OCI-LY1 (cell line): ENCODE data around the gene BMP7.

Source experiments
- H2AFZ ChIP-seq: fragments of 200-600 bp; sonication (generic), shearing (Covaris generic); 2 replicates; pipeline ENCODE4 v1.6.0; 2014; ENCODE audit warnings: antibody characterized with exemption, mild to moderate bottlenecking, low read length
- H3F3A ChIP-seq: fragments of 200-600 bp; sonication (generic), shearing (Covaris generic); 2 replicates; pipeline ENCODE4 v1.6.0; 2014; ENCODE audit warnings: mild to moderate bottlenecking, antibody characterized with exemption, low read length, moderate library complexity; ENCODE audit not compliant: insufficient read depth
- H3K27ac ChIP-seq: fragments of 200-600 bp; sonication (generic); 2 replicates; pipeline ENCODE4 v1.5.1; 2014; ENCODE audit warnings: low read length, mixed run types, mild to moderate bottlenecking, low read depth; ENCODE audit not compliant: poor library complexity, severe bottlenecking
- H3K27me3 ChIP-seq: fragments of 200-600 bp; sonication (generic); 2 replicates; pipeline ENCODE4 v1.6.0; 2014; ENCODE audit warnings: antibody characterized with exemption, mild to moderate bottlenecking, low read length, moderate library complexity; ENCODE audit not compliant: insufficient read depth
- H3K36me3 ChIP-seq: fragments of 200-600 bp; sonication (generic); 2 replicates; pipeline ENCODE4 v1.6.1; 2014; ENCODE audit warnings: mild to moderate bottlenecking, antibody characterized with exemption, low read length, moderate library complexity, mixed read lengths; ENCODE audit not compliant: insufficient read depth
- H3K4me1 ChIP-seq: fragments of 200-600 bp; sonication (generic); 2 replicates; pipeline ENCODE4 v1.5.1; 2014; ENCODE audit warnings: mild to moderate bottlenecking, low read length, moderate library complexity; ENCODE audit not compliant: insufficient read depth, severe bottlenecking
- H3K4me2 ChIP-seq: fragments of 200-600 bp; sonication (generic), shearing (Covaris generic); 2 replicates; pipeline ENCODE4 v1.6.1; 2014; ENCODE audit warnings: low read length
- H3K4me3 ChIP-seq: fragments of 200-600 bp; sonication (generic); 2 replicates; pipeline ENCODE4 v1.5.1; 2014; ENCODE audit warnings: low read length, low read depth, mild to moderate bottlenecking, mixed read lengths; ENCODE audit not compliant: poor library complexity, severe bottlenecking
- H3K79me2 ChIP-seq: fragments of 200-600 bp; shearing (Covaris generic); 2 replicates; pipeline ENCODE4 v1.6.1; 2016; ENCODE audit warnings: mixed run types, low read length, mixed read lengths; ENCODE audit not compliant: insufficient read depth
- H3K9ac ChIP-seq: fragments of 200-600 bp; sonication (generic), shearing (Covaris generic); 2 replicates; pipeline ENCODE4 v1.6.1; 2014; ENCODE audit warnings: mild to moderate bottlenecking, low read length, mixed read lengths
- H3K9me2 ChIP-seq: fragments of 200-600 bp; sonication (generic), shearing (Covaris generic); 2 replicates; pipeline ENCODE4 v1.6.1; 2014; ENCODE audit warnings: low read depth, mild to moderate bottlenecking, low read length, mixed read lengths
- H3K9me3 ChIP-seq: fragments of 200-600 bp; shearing (Covaris generic); 2 replicates; pipeline ENCODE4 v1.6.1; 2014; ENCODE audit warnings: low read length, mixed read lengths
- H4K20me1 ChIP-seq: fragments of 200-600 bp; sonication (generic), shearing (Covaris generic); 2 replicates; pipeline ENCODE4 v1.6.0; 2016; ENCODE audit warnings: mild to moderate bottlenecking, low read length; ENCODE audit not compliant: insufficient read depth
- EZH2 ChIP-seq: fragments of 200-600 bp; sonication (generic), shearing (Covaris generic); IDR thresholded peaks from 2 replicates; pipeline ENCODE4 v1.8.0; 2017; ENCODE audit warnings: borderline replicate concordance, mixed run types, mild to moderate bottlenecking, antibody characterized with exemption, low read length, moderate library complexity, mixed read lengths
- TF ChIP-seq, protein P1 (sequence below): fragments of 200-600 bp; sonication (generic), shearing (Covaris generic); IDR thresholded peaks from 2 replicates; pipeline ENCODE4 v1.5.1; 2017; ENCODE audit warnings: mild to moderate bottlenecking, antibody characterized with exemption, low read length, moderate library complexity, mixed read lengths

The BMP7 gene

DNA sequence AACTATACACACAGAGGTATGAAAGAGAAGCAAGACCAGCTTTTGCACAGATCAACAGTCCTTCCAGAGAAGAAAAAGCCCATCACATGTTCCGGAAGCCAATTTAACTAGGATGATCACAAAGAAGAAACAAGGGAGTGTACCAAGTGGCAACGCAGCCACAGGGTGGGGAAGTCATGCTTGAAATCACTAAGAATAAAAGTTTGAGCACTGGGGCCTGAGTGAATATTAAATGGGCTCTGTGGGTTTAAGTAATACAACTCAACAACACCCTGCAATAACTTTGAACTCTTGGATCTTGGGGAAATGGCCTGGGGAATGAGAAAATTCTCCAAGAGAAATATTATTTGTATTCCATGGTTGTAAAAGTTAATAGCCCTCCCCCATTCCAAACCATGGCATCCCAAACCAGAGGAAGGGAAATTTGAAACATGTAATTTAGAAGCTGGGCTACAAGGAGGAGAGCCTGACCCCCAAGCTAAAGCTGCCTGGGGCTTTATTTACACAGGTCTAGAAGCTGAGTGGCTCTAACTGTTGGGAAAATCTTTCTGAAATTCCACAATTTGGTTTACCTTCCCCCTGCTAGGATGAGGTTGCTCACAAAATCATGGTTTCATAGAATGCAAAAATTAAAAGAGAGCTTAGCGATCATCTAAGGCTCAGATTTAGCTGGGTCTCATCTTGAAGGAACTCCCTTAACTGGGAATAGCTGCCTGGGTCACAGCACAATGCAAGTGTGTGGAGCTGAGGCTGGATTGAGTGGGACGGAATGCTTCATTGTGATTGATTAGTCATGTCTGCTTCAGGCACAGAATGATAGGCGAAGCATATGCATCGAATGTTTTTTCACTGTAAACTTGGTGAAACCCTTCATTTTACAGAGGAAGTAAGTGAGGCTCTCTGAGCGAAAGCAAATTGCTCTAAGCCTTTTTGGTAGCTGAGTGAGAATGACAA is 143.6 kb downstream of the BMP7 start:
- Histone ChIP-seq H3K79me2 (no peaks in the 10 kb centered on the region), H3K9ac (no peak overlapping the region), H3K4me1 (peaks cover 32% of the 10 kb centered on the region), H2AFZ (no peak overlapping the region), H3K9me3 (no peaks in the 10 kb centered on the region), H3K4me2 (no peak overlapping the region), H3K36me3 (no peaks in the 10 kb centered on the region; the same call in 1 of the 2 replicates), H3K4me3 (no peak overlapping the region), H4K20me1 (no peaks in the 10 kb centered on the region), H3K27ac (no peak overlapping the region), H3K9me2 (no peaks in the 10 kb centered on the region), H3K27me3 (peaks cover 7% of the 10 kb centered on the region; the same call in 1 of the 2 replicates), H3F3A (no peaks in the 10 kb centered on the region)
- TF ChIP-seq, protein P1, sequence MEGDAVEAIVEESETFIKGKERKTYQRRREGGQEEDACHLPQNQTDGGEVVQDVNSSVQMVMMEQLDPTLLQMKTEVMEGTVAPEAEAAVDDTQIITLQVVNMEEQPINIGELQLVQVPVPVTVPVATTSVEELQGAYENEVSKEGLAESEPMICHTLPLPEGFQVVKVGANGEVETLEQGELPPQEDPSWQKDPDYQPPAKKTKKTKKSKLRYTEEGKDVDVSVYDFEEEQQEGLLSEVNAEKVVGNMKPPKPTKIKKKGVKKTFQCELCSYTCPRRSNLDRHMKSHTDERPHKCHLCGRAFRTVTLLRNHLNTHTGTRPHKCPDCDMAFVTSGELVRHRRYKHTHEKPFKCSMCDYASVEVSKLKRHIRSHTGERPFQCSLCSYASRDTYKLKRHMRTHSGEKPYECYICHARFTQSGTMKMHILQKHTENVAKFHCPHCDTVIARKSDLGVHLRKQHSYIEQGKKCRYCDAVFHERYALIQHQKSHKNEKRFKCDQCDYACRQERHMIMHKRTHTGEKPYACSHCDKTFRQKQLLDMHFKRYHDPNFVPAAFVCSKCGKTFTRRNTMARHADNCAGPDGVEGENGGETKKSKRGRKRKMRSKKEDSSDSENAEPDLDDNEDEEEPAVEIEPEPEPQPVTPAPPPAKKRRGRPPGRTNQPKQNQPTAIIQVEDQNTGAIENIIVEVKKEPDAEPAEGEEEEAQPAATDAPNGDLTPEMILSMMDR = no peak
- TF ChIP-seq EZH2 = no peak

DNA sequence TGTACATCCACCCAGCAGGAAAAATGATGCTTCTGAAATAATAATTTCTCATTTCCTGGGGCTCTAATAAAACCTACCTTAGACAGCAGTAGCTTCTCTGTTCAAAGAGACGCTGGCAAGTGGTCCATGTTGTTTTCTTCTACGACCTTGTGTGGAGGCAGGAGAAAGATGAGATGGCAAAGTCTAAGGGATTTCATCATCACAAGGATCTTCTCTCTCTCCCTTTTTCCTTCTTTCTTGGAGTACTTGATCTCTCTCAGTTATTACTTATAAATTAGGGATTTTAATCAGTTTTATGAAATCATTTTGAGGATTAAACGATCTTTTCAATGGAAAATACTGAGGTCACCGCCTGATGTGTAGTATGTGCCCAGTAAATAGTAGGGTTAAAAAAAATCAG is 147.5 kb downstream of the BMP7 start:
- no peaks in the 10 kb centered on the region for H3K4me1 ChIP-seq
- H3K9me3 ChIP-seq = no peaks in the 10 kb centered on the region
- H3K4me2 ChIP-seq = no peak overlapping the region
- no peak overlapping the region for H3K4me3 ChIP-seq
- H4K20me1 ChIP-seq = no peaks in the 10 kb centered on the region
- no peaks in the 10 kb centered on the region for H3F3A ChIP-seq
- H3K27ac ChIP-seq = no peak overlapping the region
- H3K9me2 ChIP-seq = no peaks in the 10 kb centered on the region
- H3K79me2 ChIP-seq = no peaks in the 10 kb centered on the region
- H3K36me3 ChIP-seq = no peaks in the 10 kb centered on the region
- TF ChIP-seq EZH2 = no peak
- TF ChIP-seq, protein P1 = no peak
- peaks cover 3% of the 10 kb centered on the region; the same call in 1 of the 2 replicates for H3K27me3 ChIP-seq
- no peak overlapping the region for H3K9ac ChIP-seq
- no peak overlapping the region for H2AFZ ChIP-seq
